ENCODE results near the gene CUL5.

DNA sequence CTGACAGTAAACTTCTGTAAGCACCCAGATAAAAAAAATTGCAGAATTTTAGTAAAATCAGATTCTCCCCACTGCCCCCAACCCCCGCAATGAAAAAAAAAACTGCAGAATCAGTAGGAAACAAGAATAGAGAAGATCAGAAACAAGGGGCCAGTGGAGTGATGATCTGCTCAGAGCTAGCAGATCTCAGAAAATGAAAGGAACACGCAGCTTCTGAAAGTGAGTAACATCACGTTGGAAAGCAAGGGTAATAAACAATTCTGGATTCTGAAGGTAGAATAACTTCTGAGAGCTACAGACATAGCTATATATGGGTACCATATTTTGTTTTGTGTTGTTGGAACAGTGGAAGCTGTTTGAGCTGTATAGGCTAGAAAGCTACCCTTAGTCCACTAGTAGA is 135.9 kb downstream of the CUL5 start:
- TF ChIP-seq, protein P1, sequence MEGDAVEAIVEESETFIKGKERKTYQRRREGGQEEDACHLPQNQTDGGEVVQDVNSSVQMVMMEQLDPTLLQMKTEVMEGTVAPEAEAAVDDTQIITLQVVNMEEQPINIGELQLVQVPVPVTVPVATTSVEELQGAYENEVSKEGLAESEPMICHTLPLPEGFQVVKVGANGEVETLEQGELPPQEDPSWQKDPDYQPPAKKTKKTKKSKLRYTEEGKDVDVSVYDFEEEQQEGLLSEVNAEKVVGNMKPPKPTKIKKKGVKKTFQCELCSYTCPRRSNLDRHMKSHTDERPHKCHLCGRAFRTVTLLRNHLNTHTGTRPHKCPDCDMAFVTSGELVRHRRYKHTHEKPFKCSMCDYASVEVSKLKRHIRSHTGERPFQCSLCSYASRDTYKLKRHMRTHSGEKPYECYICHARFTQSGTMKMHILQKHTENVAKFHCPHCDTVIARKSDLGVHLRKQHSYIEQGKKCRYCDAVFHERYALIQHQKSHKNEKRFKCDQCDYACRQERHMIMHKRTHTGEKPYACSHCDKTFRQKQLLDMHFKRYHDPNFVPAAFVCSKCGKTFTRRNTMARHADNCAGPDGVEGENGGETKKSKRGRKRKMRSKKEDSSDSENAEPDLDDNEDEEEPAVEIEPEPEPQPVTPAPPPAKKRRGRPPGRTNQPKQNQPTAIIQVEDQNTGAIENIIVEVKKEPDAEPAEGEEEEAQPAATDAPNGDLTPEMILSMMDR (conservative IDR thresholded peaks at IDR 0.05; ENCODE audit: low read length) = no peak
- no peak for TF ChIP-seq EZH2phosphoT487 (IDR thresholded peaks at IDR 0.05; ENCODE audit: borderline replicate concordance, low read depth, low read length)
